Heart right ventricle (tissue), 16 donors: ENCODE results near the gene C18orf54. TPM values are rescaled to one million over a fixed set of nuclear protein-coding genes. Genes with fewer than 3 reads are reported as not detected.

Experiments used
- ATAC-seq, 8 donors: fragments of 200-7000 bp; cut with Tn5 transposase; one replicate each; pipeline ENCODE4 v1.9.1; 2020; ENCODE audit warnings: mild to moderate bottlenecking in 8 of 8, moderate library complexity in 8 of 8, moderate number of reproducible peaks in 1 of 8
- DNase-seq, 2 donors: peaks; one replicate each; pipeline ENCODE4 v3.0.0-alpha.2; 2020
- H3K27ac ChIP-seq, 10 donors: fragments of 200-600 bp; sonication (generic) in 2 of 10; one replicate each; pipeline versions ENCODE4 v1.5.0 to v1.8.0; 2020 to 2022; ENCODE audit warnings: mild to moderate bottlenecking in 3 of 10
- H3K27me3 ChIP-seq, 7 donors: fragments of 200-600 bp; one replicate each; pipeline ENCODE4 v1.8.0; 2021 to 2022; ENCODE audit warnings: mild to moderate bottlenecking in 2 of 7
- H3K36me3 ChIP-seq, 9 donors: fragments of 200-600 bp; sonication (generic) in 1 of 9; one replicate each; pipeline versions ENCODE4 v1.5.0 to v1.8.0; 2020 to 2022; ENCODE audit warnings: mild to moderate bottlenecking in 2 of 9
- H3K4me1 ChIP-seq, 9 donors: fragments of 200-600 bp; sonication (generic) in 1 of 9; one replicate each; pipeline versions ENCODE4 v1.5.0 to v1.8.0; 2020 to 2022; ENCODE audit warnings: mild to moderate bottlenecking in 4 of 9
- H3K4me3 ChIP-seq, 10 donors: fragments of 200-600 bp; sonication (generic) in 2 of 10; one replicate each; pipeline versions ENCODE4 v1.5.0 to v1.8.0; 2020 to 2022; ENCODE audit warnings: mild to moderate bottlenecking in 7 of 10, moderate library complexity in 2 of 10
- H3K9me3 ChIP-seq, 11 donors: fragments of 200-600 bp in 10 of 11; sonication (generic) in 2 of 11; one replicate each; pipeline versions ENCODE4 v1.5.0 to v1.8.0; 2013 to 2022; ENCODE audit warnings: mild to moderate bottlenecking in 2 of 11, control low read depth in 1 of 11, moderate library complexity in 1 of 11
- WGBS, 2 donors: extraction: QIAGEN DNeasy Blood & Tissue Kit; methylation state at CpG; one replicate each; pipeline ENCODE4 v1.1.7; 2013; ENCODE audit warnings: inconsistent platforms in 1 of 2; 5-methylcytosine and 5-hydroxymethylcytosine counted together
- intact Hi-C, 10 donors: fragments of 100-400 bp; cut with DNase I; formaldehyde crosslinking; loops; one replicate each; pipeline versions ENCODE4 v1.11.1 to v1.14.2; 2022
- polyA plus RNA-seq, 2 donors: library from polyadenylated mRNA; stranded (reverse); fragments of 200-250 nt; gene quantifications; one replicate each; pipeline ENCODE4 v1.2.3, GENCODE V29; 2013
- total RNA-seq, 10 donors: library from RNA; stranded (reverse); fragmentation: NEBNext Ultra II Directional in 3 of 10; extraction: Animal tissue kit (Norgen Biotek cat#: 25700) in 3 of 10; gene quantifications; one replicate each; pipeline versions ENCODE4 v1.2.1 to v1.2.4, GENCODE V29; 2021 to 2023
- TF ChIP-seq, protein P1 (sequence below), 9 donors: fragments of 200-600 bp; sonication (generic) in 2 of 9; IDR thresholded peaks; one replicate each; pipeline versions ENCODE4 v1.5.0 to v1.8.0; 2021 to 2022; ENCODE audit warnings: antibody characterized with exemption in 9 of 9, mild to moderate bottlenecking in 5 of 9, moderate library complexity in 1 of 9
- donor health status: Arrhythmogenic right ventricular cardiomyopathy.
- donor health status: ischemic (EF 13 %, LVEDD 7.1; RV severe dilation, severe dysfunction).
- donor health status: healthy with polysubstance abuse.
- donor health status: DM: no; HTN: yes; CAD: no.
- donor health status: DM: no; HTN: no; CAD: no.
- donor health status: ischemic (EF 25% LVEDD 6.9; RV normal size, moderate dysfunction).
- donor health status: ischemic (EF 25% LVEDD 5.7; RV mildly dilated, moderate dysfunction).
- donor health status: healthy.
- donor health status: DM: yes; HTN: yes; CAD: no.
- donor health status: Ischemic cardiomyopathy.
- donor health status: ischemic (EF 35%, LVEDD 5.7; RV mildly dilated, moderate dysfunction).
- donor health status: nonischemic (EF 11% LVEDD 7.7; RV severe dilation, severe dysfunction).
- donor health status: DM: yes; HTN: yes; CAD: no.
- donor health status: PGD.
- donor health status: ischemic (EF 29% LVEDD 5.4; RV normal size, mild dysfunction).
- donor health status: nonischemic (EF 23%, LVEDD 6.1; RV moderate dilation, normal function).

C18orf54 gene
- total and polyA plus RNA-seq, 12 donors: 0.45 to 2.9 (median 0.90) TPM

DNA sequence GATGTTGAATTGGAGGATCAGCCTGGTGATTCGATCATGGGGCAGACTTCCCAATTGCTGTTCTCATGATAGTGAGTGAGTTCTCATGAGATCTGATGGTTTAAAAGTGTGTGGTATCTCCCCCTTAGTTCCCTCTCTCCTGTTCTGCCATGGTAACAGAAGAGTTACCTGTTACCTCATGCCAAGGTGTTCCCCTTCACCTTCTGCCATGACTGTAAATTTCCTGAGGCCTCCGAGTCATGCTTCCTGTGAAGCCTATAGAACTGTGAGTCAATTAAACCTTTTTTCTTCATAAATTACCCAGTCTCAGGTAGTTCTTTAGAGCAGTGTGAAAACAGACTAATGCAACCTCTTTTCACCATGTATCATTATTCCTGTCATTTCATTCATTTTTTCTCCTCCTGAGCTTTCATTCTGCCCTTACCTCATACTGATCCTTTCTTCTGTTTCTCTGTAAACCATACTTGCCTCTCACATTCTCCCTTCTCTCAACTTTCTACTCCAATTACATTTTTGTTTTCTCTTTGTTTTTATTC is 22.0 kb upstream of the C18orf54 start:
- WGBS, 2 donors: 87 to 90% methylated on average over 2 of the region's 2 CpGs
- H3K4me1 ChIP-seq: no peaks in the 10 kb centered on the region
- ATAC-seq: no peak
- peaks cover 0 to 8% (median 0%) of the 10 kb centered on the region in 11 donors for H3K9me3 ChIP-seq
- H3K36me3 ChIP-seq: no peaks in the 10 kb centered on the region
- DNase-seq: no peak
- no peaks in the 10 kb centered on the region for H3K27me3 ChIP-seq
- H3K27ac ChIP-seq: no peak overlapping the region
- no peak overlapping the region for H3K4me3 ChIP-seq
- TF ChIP-seq, protein P1, sequence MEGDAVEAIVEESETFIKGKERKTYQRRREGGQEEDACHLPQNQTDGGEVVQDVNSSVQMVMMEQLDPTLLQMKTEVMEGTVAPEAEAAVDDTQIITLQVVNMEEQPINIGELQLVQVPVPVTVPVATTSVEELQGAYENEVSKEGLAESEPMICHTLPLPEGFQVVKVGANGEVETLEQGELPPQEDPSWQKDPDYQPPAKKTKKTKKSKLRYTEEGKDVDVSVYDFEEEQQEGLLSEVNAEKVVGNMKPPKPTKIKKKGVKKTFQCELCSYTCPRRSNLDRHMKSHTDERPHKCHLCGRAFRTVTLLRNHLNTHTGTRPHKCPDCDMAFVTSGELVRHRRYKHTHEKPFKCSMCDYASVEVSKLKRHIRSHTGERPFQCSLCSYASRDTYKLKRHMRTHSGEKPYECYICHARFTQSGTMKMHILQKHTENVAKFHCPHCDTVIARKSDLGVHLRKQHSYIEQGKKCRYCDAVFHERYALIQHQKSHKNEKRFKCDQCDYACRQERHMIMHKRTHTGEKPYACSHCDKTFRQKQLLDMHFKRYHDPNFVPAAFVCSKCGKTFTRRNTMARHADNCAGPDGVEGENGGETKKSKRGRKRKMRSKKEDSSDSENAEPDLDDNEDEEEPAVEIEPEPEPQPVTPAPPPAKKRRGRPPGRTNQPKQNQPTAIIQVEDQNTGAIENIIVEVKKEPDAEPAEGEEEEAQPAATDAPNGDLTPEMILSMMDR (IDR thresholded peaks at IDR 0.05): no peak
- intact Hi-C loops: no loop called here

DNA sequence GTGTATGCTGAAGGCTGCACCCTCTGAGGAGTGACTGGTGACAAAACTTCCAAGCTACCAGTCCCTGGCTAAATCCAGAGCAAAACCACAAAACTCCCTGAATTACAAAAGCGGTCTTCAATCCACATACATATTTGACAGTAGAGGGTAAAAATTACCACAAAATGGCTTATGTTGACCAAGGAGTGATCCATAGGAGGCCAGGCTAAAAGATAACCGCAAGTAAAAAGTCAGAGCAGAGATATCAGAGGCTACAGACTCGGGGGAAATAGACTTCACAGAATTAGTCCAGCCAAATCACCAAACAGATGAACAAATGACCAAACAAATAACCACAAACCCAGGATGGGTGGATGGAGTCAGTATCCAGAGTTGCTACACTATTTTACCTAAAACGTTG is 19.5 kb upstream of the C18orf54 start:
- no peak for DNase-seq
- TF ChIP-seq, protein P1 (IDR thresholded peaks at IDR 0.05): no peak
- no peak overlapping the region for H3K27ac ChIP-seq
- peaks cover 0 to 8% (median 0%) of the 10 kb centered on the region in 11 donors for H3K9me3 ChIP-seq
- no peaks in the 10 kb centered on the region for H3K36me3 ChIP-seq
- 82 to 88% methylated on average over 4 of the region's 4 CpGs for WGBS, 2 donors
- no peaks in the 10 kb centered on the region for H3K27me3 ChIP-seq
- no peaks in the 10 kb centered on the region for H3K4me1 ChIP-seq
- intact Hi-C loops: no loop called here
- ATAC-seq: no peak
- H3K4me3 ChIP-seq: no peak overlapping the region

DNA sequence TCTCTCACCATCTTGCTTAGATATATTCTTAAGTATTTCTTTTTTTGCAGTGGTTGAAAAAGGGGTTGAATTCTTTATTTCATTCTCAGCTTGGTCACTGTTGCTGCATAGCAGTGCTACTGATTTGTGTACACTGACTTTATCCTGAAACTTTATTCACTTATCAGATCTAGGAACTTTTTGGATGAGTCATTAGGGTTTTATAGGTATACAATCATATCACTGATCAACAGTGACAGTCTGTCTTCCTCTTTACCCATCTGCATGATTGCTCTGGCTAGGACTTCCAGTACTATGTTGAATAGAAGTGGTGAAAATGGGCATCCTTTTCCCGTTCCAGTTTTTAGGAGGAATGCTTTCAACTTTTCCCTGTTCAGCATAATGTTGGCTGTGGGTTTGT is 6.5 kb upstream of the C18orf54 start:
- 86 to 87% methylated on average over 1 of the region's 1 CpG for WGBS, 2 donors
- ATAC-seq (no peak), DNase-seq (no peak)
- Histone ChIP-seq H3K4me3 (no peak overlapping the region), H3K27ac (no peak overlapping the region), H3K4me1 (no peaks in the 10 kb centered on the region), H3K9me3 (peaks cover 0 to 6% (median 0%) of the 10 kb centered on the region in 11 donors), H3K36me3 (no peaks in the 10 kb centered on the region), H3K27me3 (peaks cover 0 to 9% (median 0%) of the 10 kb centered on the region in 7 donors)
- intact Hi-C loops: loop anchor here in 3 of 10 donors (10.0 kb wide), 4 partner anchors 76 to 186 kb away; partner anchors contain the start of gene MBD2 (in 1 of the 3)
- TF ChIP-seq, protein P1 (IDR thresholded peaks at IDR 0.05): no peak

DNA sequence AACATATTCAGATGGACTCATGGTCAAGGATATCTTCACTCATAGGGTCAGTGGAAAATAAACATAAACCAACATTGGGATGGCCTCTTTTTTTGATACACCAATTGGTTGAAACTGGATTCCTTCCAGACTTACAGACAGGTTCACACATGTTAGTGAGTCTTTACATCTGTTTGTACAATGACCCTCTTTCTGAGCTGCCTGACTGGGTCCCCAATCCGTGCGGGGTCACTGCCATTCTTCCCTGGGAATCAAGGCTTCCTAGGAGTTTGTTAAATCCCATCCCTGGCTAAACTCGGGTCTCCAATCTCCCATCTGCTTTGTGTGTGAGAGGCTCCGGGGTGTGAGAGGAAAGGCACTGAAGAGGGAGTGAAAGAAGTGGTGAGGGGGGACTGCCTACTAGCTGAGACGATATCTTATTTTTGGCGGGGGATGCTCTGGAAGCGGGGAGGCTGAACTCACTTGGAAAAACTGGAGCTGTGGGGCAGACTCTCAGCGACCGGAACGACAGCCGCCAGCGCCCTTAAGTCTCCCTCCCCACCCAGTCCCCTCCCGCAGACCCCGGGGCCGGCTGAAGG is 535 bp upstream of the C18orf54 start:
- intact Hi-C loops: loop anchor here in 3 of 10 donors (10.0 kb wide), 4 partner anchors 82 to 192 kb away; partner anchors contain the start of gene MBD2 (in 1 of the 3)
- ATAC-seq (peak in 7 of 8 donors; percentile 61 to 83 (median 73)), DNase-seq (no peak)
- peak overlapping the region; percentile 51 to 80 (median 78) for H3K4me3 ChIP-seq
- H3K4me1 ChIP-seq: peaks cover 0 to 14% (median 8%) of the 10 kb centered on the region in 9 donors
- H3K36me3 ChIP-seq: peaks cover 0 to 7% (median 0%) of the 10 kb centered on the region in 9 donors
- H3K27me3 ChIP-seq: peaks cover 0 to under 1% (median 0%) of the 10 kb centered on the region in 7 donors
- 3 to 6% methylated on average over 15 of the region's 15 CpGs for WGBS, 2 donors
- peaks cover 0 to 3% (median 0%) of the 10 kb centered on the region in 11 donors for H3K9me3 ChIP-seq
- H3K27ac ChIP-seq: peak overlapping the region in 9 of 10 donors; percentile 17 to 84 (median 64)
- TF ChIP-seq, protein P1 (IDR thresholded peaks at IDR 0.05): no peak
